HG03460 (cell line): Measurements from ENCODE around the gene HSBP1.
A peak's percentile ranks its signal among the peaks of the same experiment; 100 is the strongest.

Experiments used
- ATAC-seq: cut with Tn5 transposase; IDR thresholded peaks from one replicate; pipeline ENCODE4 v1.9.1; 2021; ENCODE audit not compliant: unreplicated experiment

The HSBP1 gene

DNA sequence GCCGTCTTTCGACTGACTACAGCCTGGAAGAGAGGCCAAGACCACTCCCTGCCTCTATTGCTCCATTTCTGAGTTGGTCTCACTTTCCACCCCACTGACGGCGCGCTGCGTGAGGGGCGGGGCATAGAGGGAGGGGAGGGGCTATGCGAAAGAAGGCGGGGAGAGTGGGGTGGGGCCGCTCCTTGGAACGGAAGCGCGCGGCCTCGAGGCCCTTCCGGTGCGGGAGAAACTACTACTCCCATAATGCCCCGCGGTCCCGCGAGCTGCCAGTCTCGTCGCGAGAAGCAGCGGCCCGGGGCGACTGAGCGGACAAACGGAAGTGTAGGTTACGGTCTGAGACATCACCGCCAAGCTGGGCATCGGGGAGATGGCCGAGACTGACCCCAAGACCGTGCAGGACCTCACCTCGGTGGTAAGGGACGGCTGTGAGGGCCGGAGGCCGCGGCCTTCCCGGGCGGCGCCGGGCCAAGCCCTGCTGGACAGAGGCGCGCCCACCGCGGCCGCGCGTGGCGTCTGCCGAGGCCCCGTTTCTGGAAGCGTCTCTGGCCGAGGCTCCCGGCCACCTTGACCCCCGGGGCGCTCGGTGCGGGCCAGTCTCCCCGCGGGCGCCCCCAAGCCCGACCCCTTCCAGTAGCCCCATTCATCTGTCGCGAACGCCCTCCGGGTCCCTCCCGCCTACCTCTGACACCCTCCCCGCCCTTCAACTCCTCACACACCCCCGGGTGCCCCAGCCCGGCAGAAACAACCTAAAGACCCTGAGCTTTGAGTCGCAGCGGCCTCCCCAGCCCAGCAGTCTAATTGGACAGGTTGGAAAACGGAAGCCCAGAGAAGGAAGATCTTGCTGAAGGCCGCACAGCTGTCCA lies at the start of gene HSBP1:
HSBP1 (plus strand) TSS at position 269 of the 863 bp plus-strand sequence; CDS start at position 368, 99 bp downstream.
- ATAC-seq: peak; percentile 95

DNA sequence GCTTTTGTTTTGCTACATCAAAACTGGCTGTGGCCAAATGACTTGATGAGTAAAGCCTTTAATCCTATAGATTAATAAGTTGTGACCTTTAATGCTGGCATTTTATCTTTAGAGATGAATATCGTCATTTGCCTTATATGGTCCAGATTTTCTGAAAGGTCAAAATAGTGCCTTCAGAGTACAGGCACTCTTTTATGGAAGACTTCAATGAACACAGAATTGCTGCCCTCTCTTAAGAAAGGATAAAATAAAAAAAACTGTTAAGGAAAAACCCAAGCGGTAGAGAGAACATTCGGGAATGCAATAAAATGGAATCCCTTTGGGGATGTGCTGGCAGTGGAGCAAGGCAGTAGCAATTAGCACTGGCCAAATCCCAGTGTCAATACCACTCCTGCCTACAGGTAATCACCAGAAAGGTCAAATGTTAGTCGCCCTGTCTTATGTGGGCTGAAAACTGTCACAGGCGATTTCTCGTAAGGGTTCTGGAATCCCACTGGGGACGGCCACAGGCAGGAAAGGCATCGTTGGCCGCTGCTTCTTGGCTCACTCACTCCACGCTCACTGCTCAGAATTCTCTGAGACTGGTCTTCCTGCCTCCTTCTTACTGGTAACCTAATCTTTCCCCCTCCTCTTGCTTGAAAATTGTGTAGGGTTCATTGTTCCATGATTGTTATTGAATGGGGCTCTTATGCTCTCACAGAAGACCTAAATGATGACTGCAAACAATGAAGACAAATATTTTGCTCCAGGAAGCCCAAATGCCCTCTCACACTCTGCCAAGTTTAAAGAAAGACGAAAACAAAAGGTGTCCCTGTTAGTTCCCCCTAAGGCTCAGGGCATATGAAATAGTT lies 45.4 kb upstream of the HSBP1 start:
- no peak for ATAC-seq

DNA sequence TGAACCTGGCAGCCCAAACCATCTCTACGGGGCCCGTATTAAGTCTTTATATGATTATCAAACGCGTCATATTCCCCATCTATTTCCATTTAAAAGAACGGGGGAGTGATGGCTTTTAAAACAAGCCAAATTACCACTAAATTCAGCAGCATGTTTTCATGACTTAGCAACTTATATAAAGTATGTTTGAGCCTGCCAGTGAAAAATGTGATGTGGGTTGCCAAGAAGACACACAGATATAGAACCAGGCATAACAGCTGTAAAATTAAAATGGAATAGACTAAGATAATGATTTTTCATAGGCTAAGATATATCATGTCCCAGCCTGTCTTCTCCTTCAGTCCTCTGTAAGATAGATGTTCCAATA lies 44.8 kb upstream of the HSBP1 start:
- no peak for ATAC-seq

DNA sequence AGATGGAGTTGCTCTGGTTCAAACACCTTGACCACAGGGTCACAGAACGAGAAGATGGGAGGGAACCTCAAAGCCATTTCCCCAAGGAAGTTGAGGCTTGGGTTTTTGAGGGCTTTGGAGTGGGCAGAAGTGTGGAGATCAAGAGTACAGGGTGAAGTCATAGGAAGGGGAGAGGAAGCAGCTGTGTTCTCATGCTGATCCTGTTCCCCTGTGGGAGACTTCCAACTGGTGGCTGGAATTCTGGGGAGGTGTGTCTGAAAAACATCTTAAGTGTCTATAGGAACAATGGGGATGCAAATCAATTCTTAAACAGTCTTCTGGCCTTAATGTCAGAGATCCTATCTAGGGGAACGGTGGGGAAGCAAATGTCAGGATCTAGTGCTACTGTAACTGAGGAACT lies 38.8 kb upstream of the HSBP1 start:
- no peak for ATAC-seq

DNA sequence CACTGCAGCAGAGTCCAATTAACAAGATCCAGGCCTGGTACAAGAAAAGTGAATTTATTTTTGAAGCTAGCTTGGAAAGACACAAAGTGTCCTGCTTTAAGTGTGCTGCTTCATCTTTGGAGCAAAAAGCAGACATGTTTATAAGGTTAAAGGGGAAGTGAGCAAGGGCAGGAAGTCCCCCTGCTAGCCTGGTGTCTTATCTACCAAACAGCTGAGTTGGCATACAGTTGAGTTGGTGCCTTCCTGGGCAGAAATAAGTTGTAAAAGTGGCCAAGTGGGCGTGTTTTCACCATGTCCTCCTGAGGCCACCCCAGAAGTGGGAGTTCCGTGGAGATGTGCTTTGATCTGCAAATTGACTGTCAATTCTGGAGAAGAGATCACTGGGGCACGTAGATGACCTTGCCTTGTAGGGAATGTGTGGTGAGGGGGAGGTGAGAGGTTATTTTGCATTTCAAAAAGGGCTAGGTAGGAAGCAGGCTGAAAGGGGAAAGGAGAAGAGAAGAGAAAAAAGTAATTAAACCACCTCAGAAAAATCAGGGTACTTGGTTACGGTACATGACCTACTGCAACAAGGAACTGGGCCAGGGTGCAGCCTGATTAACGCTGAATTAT lies 38.3 kb upstream of the HSBP1 start:
- ATAC-seq: no peak

DNA sequence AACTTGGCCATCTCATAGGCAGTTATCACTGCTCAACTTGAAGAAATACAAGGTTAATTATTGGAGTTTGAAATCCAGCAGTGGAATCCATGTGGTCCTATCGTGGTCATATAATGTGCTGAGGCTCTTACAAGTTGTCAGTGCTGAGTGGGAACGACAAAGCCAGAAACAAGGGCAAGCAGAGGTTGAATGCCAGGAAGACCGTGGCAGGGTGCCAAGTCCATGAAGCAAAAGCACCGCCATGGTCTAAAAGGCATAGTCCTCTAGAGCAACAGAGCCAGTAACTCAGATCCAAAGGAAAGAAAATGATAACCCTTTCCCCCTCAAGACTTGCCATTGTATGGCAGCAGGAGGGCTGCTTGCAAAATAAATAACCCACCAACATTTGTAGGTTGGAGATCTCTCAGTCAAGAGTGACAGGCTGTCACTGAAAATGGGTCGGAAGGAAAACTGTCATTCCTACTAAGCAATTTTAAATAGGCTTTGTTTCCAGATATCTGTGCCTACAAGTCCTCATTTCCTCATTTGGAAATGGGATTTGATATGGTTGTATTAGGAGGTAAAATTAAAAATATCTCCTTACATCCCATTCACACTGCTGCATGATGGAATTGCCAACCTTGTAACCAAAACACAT lies 36.4 kb upstream of the HSBP1 start:
- ATAC-seq: no peak

DNA sequence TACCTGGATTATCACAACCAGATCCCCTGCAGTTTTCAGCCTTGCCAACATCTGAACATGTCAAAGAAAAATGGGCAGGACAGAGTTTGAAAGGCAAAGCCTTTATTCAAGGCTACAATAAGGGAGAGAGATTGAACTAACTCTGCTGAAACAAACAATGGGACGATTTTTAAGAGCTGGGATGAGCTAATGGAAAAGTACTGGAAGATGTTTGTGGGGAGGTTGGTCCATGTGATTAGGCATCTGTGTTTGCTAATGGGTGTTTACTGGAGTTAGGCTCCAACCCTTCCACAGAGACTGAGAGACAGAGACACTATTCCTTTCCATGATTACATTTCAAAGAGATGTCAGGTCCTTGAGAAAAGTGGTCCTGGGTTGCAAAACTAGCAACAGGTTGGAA lies 35.0 kb upstream of the HSBP1 start:
- no peak for ATAC-seq

DNA sequence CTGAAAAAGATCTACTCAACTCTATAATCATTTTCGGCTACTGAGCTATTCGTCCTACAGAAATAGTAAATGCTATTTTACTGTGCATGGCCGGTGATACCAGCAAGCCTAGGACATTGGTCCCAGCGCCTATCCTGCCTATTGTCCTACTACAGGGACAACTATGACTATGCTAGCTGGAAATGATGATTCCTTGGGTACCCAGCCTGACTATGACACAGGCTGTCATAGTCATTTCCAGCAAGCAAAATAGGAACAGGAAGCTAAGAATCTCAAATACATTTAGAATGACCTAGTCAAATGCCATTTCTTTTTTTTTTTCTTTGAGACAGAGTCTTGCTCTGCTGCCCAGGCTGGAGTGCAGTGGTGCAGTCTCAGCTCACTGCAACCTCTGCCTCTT lies 33.7 kb upstream of the HSBP1 start:
- no peak for ATAC-seq

DNA sequence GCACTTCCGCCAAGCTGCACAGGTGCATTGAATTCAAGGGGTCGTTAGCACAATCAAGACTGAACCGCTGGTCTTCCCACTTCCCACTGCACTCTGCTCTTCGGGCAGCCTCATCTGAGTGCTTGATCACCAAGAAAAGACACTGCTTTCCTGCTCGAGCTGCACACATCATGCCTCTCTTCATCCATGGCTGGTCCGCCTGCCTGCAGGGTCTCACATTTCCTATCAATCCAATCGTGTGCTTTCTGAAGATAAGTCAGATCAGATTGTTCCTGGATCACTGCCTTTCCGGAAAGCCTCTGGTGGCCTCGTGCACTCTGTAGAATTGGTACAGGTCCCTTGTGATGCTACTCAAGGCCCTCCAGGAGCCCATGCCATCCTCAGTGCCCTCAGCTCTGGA lies 30.8 kb upstream of the HSBP1 start:
- no peak for ATAC-seq

DNA sequence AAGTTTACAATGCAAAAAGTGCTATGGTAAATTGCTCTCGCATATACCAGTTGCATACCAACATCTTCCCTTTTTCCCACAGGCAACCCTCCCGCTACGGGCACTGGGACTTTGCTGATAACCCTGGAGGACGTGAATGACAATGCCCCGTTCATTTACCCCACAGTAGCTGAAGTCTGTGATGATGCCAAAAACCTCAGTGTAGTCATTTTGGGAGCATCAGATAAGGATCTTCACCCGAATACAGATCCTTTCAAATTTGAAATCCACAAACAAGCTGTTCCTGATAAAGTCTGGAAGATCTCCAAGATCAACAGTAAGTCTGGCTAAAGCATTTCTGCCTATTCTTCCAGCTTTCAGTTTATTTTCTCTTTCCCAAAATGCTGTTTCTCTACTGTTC lies 27.9 kb upstream of the HSBP1 start:
- no peak for ATAC-seq

DNA sequence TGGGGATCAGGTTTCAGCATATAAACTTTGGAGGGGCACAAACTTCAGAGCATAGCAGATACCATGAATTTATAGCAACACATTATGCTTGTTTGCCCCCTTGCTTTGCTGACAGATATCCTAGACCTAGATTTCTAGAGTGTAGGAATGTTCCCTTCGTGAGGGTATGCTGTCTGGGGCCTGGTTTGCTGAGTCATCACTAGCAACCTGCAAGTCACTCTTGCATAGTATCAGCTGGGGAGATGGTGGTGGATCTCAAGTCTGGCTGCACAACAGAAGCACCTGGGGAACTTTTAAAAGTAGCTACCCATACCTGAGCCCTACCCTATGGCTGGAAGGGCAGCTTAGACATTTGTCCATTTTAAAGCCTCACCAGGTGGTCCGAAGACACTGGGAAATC lies 22.3 kb upstream of the HSBP1 start:
- no peak for ATAC-seq

DNA sequence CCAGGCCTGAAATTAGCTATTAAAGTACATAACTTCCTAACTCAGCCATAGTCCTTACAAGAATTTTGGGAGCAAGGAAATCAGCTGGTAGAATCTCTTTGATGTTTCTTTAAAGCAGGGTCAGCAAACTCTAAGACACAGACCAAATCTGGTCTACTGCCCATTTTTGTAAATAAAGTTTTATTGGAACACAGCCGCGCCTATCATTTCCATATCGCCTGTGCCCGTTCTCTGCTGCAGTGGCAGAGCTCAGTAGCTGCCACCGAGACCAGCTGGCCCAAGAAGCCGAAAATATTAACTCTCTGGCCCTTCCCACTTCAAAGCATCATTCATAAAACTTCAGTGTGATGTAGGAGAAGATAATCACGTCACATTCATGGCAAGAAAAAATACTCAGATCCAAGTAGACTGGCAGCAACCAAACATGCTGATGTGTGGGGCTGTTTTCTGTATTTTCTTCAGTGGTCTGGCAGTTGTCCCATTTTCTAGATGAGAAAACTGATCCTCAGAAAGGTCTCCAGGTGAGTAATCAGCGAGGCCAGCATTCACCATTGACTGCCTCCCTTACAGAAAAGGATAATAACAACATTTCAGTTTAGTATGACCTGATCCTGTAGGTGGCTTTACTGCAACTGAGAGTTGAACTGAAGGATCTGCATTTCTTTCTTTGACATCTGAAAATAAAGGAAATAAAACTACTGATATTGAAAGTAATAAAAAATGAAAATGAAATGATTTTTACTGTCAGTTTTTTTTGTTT lies 18.0 kb upstream of the HSBP1 start:
- no peak for ATAC-seq

DNA sequence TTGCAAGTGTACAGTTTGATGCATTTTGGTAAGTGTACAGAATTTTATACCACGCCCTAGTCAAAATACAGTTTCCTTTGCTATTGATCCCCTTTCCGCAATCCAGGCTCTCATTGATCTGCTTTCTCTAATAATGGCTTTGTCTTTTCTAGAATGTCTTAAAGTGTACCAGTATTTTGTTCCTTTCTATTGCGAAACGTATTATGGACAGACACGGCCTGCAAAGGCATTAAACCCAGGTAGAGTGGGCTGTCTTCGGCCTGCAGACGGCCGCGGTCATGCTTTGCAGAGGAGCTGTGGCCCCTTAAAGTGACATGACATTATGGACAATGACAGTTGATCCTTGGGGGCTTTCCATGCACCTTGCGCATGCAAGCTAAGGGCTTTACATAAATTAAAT lies 15.9 kb upstream of the HSBP1 start:
- ATAC-seq: no peak

DNA sequence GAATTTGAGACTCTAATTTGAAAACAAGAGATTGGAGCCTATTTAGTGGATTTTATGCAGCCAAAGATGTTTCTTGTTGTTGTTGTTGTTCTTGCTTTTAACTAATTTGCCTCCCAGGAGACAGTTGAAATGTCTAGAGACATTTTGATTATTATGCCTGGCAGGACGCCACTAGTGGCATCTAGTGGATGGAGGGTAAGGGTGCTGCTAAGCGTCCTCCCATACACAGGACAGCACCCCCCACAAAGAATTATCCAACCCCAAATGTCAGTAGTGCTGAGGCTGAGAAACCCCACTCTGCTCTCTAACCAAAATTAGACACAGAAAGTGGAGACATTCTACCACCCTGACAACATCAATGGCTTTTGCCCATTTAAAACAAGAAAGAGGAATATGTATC lies 15.4 kb upstream of the HSBP1 start:
- ATAC-seq: no peak

DNA sequence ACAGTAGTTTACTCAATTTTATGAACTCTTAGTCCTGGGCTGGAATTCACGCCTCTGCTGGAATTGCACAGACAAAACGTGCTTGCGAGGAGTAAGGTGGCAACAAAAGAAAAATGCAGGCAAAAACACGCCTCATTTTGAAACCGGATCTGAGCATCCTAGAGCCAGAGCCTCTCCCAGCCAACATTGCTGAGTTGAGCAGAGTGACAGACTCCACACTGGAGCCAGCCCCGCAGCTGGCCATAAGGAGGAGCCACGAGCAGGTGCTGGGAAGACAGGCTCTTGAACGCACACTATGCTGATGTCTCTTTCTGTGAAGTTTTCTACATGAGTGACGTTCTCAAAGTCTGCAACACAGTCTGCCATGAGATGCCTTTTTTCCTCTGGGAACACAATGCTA lies 14.6 kb upstream of the HSBP1 start:
- ATAC-seq: no peak

DNA sequence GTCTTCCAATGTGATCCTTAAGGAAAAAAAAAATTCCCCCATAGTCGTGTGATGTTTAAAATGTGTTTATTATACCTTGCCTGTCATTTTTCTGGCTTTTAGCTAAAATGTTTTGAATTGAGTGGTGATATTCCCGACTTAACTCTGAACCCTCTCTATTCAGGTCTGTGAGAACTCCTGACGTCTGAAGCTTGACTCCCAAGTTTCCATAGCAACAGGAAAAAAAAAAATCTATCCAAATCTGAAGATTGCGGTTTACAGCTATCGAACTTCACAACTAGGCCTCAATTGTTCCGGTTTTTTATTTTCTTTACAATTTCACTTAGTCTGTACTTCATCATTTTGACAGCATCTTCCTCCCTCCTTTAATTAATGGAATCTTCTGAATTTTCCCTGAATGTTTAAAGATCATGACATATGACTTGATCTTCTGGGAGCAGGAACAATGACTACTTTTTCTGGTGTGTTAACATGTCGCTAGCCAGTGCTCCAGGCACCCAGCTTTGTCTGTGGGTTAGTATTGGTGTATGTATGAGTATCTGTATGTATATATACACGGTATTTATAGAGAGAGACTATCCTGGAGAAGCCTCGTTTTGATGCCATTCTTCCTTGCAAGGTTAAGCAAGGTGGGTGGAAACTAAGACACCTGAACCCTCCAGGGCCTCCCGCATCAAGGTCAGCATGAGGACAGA lies 12.8 kb upstream of the HSBP1 start:
- no peak for ATAC-seq

DNA sequence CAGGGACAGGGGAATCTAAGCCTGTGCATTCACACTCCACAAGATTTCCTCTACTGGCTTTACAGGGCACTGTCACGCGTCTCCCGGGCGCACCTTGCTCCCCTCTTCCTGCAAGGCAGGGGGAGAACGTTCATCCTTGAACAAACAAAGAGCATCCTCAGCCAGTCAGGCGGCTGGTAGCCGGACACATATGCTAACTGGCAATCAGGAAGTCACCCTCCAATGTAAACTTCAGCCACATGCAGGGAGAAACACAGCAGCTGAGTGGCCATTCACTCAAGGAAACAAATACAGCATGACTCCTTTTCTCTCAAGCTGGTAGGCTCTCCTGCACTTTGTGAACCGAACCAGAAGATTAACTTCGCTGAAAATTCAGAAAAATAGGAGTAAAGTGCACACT lies 10.8 kb upstream of the HSBP1 start:
- ATAC-seq: no peak

DNA sequence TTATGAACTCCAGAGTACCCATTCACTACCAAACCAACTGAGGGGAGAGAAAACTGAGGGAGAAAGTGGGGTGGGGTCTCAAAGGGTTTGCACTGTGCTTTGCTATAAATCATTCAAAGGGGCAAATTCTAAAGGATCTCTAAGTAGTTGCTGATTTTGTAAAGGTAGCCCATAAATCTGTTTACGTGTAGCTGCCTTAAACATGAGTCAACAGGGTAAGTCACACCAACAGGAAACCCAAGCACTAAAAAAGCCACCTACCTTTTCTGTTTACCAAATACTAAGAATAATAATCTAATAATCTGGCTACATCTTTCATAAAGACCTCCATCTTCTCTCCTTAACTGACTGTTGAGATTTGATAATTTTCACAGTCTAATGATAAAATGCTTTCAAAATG lies 8.4 kb upstream of the HSBP1 start:
- ATAC-seq: no peak

DNA sequence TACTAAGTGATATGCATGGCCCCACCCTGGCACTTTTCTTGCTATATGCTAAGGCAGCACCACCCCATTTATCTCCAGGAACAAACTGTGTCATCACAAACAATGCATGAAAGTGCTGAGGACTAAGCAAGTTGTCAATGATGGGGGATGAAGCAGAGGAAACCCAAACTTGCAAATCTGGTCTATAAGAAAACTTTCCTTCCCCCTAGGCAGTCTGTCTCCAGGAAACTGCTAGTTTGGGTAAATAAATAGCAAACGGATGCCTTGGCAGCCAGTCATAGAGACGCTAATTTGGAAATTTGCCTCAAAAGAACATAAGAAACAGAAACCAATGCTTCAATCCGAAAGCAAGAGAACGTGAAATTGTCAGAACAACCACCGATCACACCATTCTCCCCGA lies 5.6 kb upstream of the HSBP1 start:
- ATAC-seq: peak; percentile 48

DNA sequence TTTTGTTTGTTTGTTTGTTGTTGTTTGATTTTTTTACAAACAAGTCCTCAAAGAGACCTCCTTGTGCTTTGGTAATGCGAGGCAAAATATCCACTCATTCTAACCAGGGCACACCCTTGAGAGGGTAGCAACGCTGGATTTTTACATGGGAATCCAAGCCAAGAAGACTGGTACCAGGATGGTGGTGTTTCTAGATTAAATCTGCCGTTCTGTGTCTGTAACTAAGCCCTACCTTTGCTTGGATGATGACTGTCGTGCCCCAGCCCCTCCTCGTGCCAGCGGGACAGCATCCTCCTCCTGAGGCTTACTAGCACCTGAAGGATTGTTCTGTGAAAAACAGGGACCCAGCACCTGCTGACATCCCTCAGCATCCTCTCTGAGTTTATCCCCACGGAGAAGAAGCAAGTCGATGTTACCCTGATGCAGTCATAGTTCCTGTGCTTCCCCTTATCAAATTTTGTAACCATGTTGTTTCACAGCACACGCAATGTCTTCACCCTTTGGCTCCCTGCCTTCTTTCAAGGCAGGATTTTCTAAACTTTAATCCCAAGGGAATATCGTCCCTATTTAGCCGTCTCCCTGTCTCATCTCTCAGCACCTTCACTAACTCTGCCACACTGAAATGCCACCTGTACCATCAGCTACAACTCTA lies 5.1 kb upstream of the HSBP1 start:
- no peak for ATAC-seq
